KG1 (cell line): ENCODE data around the gene C8A.

Experiments used
- DNase-seq: peaks from one replicate; lab custom pipeline; 2025; lab: John Stamatoyannopoulos, UW

C8A gene

GRCh38 chr1:56854521-56855099 is at the start of gene C8A:
Gene C8A, plus strand, starts transcription at chr1:56854797. Its CDS starts 105 bp downstream, at chr1:56854902.
- no peak for DNase-seq

GRCh38 chr1:56806804-56807203 is 47.8 kb upstream of the C8A start:
- DNase-seq, result no peak

- no peak for DNase-seq
Observed at GRCh38 chr1:56808410-56808809, 46.2 kb upstream of the C8A start.

GRCh38 chr1:56811331-56811730 is 43.3 kb upstream of the C8A start:
- no peak for DNase-seq

GRCh38 chr1:56814205-56814604 is 40.4 kb upstream of the C8A start:
- DNase-seq, result no peak

GRCh38 chr1:56816264-56816663 is 38.3 kb upstream of the C8A start:
- no peak for DNase-seq

GRCh38 chr1:56816909-56817308 is 37.7 kb upstream of the C8A start:
- no peak for DNase-seq

- DNase-seq, result no peak
Observed at GRCh38 chr1:56817716-56818463, 36.7 kb upstream of the C8A start.

- no peak for DNase-seq
Observed at GRCh38 chr1:56819387-56819899, 35.2 kb upstream of the C8A start, which contains the start of gene FYB2. Gene FYB2, minus strand, starts transcription at chr1:56819404. Its CDS starts 114 bp downstream, at chr1:56819290.

- peak; percentile 6 for DNase-seq
Observed at GRCh38 chr1:56820755-56821461, 33.7 kb upstream of the C8A start.

GRCh38 chr1:56821462-56821797 is 33.2 kb upstream of the C8A start:
- DNase-seq, result no peak

- no peak for DNase-seq
Observed at GRCh38 chr1:56824271-56824670, 30.3 kb upstream of the C8A start.

GRCh38 chr1:56824938-56825337 is 29.7 kb upstream of the C8A start:
- no peak for DNase-seq

GRCh38 chr1:56825436-56825835 is 29.2 kb upstream of the C8A start:
- no peak for DNase-seq

- no peak for DNase-seq
Observed at GRCh38 chr1:56827711-56828110, 26.9 kb upstream of the C8A start.

GRCh38 chr1:56830052-56830451 is 24.5 kb upstream of the C8A start:
- no peak for DNase-seq

- DNase-seq, result peak; percentile 1
Observed at GRCh38 chr1:56831871-56832693, 22.5 kb upstream of the C8A start.

- DNase-seq, result no peak
Observed at GRCh38 chr1:56833088-56833487, 21.5 kb upstream of the C8A start.

GRCh38 chr1:56834137-56834900 is 20.3 kb upstream of the C8A start:
- DNase-seq, result no peak

GRCh38 chr1:56835657-56836056 is 18.9 kb upstream of the C8A start:
- DNase-seq, result no peak

- no peak for DNase-seq
Observed at GRCh38 chr1:56836359-56836758, 18.2 kb upstream of the C8A start.
